ENCODE measurements around the gene HACE1.
"Not testable (repeated sequence)": the region's sequence is repeated elsewhere in the genome, so short reads cannot be mapped to it uniquely, and the experiment has no call there.

The HACE1 gene

GRCh38 chr6:104829183-104829958 lies 30.3 kb downstream of the HACE1 start:
- DNase-seq (ENCODE audit: low read depth in 2 of 3, low spot score in 1 of 3): no peak

- DNase-seq (ENCODE audit: low read depth in 2 of 3, low spot score in 1 of 3): no peak
Observed at GRCh38 chr6:104828478-104828877, 31.2 kb downstream of the HACE1 start.

- DNase-seq (ENCODE audit: low read depth in 2 of 3, low spot score in 1 of 3): not testable (repeated sequence)
Observed at GRCh38 chr6:104820820-104821219, 38.9 kb downstream of the HACE1 start.

- DNase-seq (ENCODE audit: low read depth in 2 of 3, low spot score in 1 of 3): no peak
Observed at GRCh38 chr6:104816125-104816524, 43.6 kb downstream of the HACE1 start.

DNA sequence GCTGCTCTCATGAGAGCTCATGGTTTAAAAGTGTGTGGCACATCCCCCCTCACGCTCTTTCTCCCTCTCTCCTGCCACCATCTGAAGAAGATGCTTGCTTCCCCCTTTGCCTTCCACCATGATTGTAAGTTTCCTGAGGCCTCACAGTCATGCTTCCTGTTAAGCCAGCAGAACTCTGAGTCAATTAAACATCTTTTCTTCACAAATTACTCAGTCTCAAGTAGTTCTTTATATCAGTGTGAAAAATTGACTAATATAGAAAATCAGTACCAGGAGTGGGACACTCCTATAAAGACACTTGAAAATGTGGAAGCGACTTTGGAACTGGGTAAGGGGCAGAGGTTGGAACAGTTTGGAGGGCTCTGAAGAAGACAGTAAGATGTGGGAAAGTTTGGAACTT lies 45.0 kb downstream of the HACE1 start:
- no peak for DNase-seq (ENCODE audit: low read depth in 2 of 3, low spot score in 1 of 3)

GRCh38 chr6:104813552-104813951 lies 46.2 kb downstream of the HACE1 start:
- no peak for DNase-seq (ENCODE audit: low read depth in 2 of 3, low spot score in 1 of 3)

DNA sequence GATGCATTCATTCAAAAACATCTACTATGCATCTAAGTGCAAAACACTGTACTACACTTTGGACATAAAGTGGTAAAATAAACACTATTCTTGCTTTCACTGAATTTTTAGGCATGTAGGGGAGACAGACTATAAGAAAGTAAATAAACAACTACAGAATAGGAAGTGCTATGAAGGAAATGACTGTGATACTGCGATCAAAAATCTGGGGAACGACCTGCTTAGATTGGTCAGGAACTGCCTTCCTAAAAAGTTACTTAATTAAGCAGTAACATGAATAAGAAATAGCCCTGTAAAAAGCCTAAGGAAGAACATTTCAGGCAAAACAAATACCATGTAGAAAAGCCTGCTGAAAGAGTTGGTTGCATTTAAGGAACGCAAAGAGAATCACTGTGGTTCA lies 50.6 kb downstream of the HACE1 start:
- DNase-seq (ENCODE audit: low read depth in 2 of 3, low spot score in 1 of 3): no peak

- DNase-seq (ENCODE audit: low read depth in 2 of 3, low spot score in 1 of 3): not testable (repeated sequence)
Observed at GRCh38 chr6:104805335-104805734, 54.4 kb downstream of the HACE1 start.

DNA sequence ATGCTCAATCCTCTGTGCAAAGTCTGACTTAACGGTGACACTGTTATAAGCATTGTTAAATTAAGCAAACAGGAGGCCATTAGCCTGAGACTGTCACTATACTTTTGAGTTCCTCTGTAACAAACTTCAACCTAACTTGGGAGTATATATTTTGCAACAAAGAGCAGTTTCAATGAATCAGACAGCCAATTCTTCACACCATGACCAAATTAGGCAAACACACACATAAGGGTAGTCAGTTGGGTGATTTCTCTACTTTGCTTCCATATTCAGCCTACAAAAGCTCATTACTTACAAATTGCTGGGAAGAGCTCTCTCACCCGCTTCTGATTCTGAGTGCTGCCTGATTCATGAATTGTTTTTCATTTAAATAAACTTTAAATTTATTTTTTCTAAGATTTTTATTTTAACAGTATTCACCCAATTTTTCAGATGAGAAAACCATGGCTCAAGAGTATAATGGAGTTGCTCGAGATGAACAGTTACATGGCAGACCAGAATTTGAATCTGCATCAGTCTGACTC lies 60.5 kb downstream of the HACE1 start:
- no peak for DNase-seq (ENCODE audit: low read depth in 2 of 3, low spot score in 1 of 3)

GRCh38 chr6:104796031-104796785 lies 63.5 kb downstream of the HACE1 start:
- DNase-seq (ENCODE audit: low read depth in 2 of 3, low spot score in 1 of 3): no peak

DNA sequence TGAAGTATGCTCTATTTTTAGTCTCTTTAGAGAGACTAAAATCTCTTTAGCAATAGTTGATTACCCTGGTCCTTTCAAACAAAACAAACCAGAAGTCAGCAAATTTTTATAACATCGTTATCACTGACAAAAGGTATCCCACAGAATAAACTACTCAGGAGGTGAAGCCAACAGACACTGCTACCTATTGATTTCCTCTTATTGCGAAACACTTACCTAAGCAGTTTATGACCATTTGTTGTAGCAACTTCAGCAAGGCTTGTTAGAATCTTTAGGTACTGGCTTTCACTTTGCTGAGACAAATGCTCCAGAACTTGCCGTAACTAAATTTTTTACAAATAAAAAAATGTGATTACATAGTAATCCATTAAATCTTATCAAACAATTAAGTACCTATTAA lies 64.4 kb downstream of the HACE1 start:
- DNase-seq (ENCODE audit: low read depth in 2 of 3, low spot score in 1 of 3): no peak

DNA sequence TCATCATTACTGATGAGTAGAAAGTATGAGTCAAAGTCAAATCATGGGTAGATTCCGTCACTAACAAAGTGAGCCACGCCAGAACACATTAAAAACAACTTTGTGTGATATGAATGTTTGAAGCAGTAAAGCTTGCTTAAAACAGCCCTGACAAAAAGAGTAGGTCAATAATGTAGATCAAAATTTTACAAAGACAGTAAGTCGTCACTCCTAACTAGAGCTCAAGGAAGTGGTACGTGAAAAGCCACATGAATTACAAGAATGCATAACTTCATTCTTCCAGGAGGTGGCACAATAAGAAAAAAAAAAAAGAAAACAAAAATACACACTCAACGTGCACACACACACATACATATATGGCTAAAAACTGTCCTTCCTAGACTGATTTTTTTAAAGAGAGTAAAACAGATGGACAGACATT lies 69.9 kb downstream of the HACE1 start:
- peak in 1 of 3 donors; percentile 4 for DNase-seq (ENCODE audit: low read depth in 2 of 3, low spot score in 1 of 3)

GRCh38 chr6:104788400-104788799 lies 71.3 kb downstream of the HACE1 start:
- DNase-seq (ENCODE audit: low read depth in 2 of 3, low spot score in 1 of 3): no peak

- DNase-seq (ENCODE audit: low read depth in 2 of 3, low spot score in 1 of 3): no peak
Observed at GRCh38 chr6:104787305-104787704, 72.4 kb downstream of the HACE1 start.

- DNase-seq (ENCODE audit: low read depth in 2 of 3, low spot score in 1 of 3): no peak
Observed at GRCh38 chr6:104784884-104785283, 74.8 kb downstream of the HACE1 start.

- DNase-seq (ENCODE audit: low read depth in 2 of 3, low spot score in 1 of 3): no peak
Observed at GRCh38 chr6:104771258-104771832, 88.4 kb downstream of the HACE1 start.

- DNase-seq (ENCODE audit: low read depth in 2 of 3, low spot score in 1 of 3): no peak
Observed at GRCh38 chr6:104768906-104769305, 90.8 kb downstream of the HACE1 start.

GRCh38 chr6:104766595-104766994 lies 93.1 kb downstream of the HACE1 start:
- DNase-seq (ENCODE audit: low read depth in 2 of 3, low spot score in 1 of 3): no peak

DNA sequence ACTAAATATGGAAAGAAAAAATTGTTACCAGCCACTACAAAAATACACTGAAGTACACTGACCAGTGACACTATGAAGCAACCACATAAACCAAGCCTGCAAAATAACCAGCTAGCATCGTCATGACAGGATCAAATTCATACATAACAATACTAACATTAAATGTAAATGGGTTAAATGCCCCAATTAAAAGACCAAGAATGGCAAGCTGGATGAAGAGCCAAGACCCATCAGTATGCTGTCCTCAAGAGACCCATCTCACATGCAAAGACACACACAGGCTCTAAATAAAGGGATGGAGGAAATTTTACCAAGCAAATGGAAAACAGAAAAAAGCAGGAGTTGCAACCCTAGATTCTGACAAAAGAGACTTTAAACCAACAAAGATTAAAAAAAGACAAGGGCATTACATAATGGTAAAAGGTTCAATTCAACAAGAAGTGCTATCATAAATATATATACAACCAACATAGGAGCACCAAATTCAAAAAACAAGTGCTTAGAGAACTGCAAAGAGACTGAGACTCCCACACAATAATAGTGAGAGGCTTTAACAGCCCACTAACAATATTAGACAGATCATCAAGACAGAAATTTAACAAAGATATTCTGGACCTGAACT lies 104.8 kb downstream of the HACE1 start:
- no peak for DNase-seq (ENCODE audit: low read depth in 2 of 3, low spot score in 1 of 3)

DNA sequence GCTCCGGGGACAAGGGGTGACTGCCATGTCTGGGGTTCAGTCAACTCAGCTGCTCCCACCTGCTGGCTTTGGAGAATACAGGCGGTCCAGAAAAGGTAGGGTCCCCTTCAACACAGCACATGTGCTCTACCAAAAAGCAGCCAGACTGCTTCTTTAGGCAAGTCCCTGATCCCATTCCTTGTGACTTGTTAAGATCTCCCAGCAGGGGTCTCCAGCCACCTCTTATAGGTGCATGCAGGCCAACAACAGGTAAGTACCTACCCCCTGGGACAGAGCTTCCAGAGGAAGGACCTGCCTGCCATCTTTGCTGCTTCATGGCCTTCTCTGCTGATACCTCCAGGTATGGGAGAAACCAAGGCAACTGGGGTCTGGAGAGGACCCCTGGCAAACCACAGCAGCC lies 106.5 kb downstream of the HACE1 start:
- DNase-seq (ENCODE audit: low read depth in 2 of 3, low spot score in 1 of 3): no peak

- no peak for DNase-seq (ENCODE audit: low read depth in 2 of 3, low spot score in 1 of 3)
Observed at GRCh38 chr6:104750449-104750848, 109.3 kb downstream of the HACE1 start.
